GM13977 (cell line): ENCODE measurements around the gene SEZ6.

Experiments
- DNase-seq: peaks from one replicate; pipeline ENCODE4 v3.0.0; 2012; ENCODE audit warnings: low spot score
- CTCF ChIP-seq: IDR thresholded peaks from 2 replicates; pipeline ENCODE4 v1.5.1; 2012; ENCODE audit warnings: mild to moderate bottlenecking, control low read depth; ENCODE audit not compliant: insufficient read depth; ENCODE audit errors: extremely low read depth, missing control alignments
- in situ Hi-C: fragments of 300-500 bp; cut with MboI; formaldehyde crosslinking; loops from one replicate; pipeline ENCODE4 v1.12.0; 2022; ENCODE audit warnings: low sequenced_read_pairs, low pct_unique_long_range_greater_than_20kb, mixed read lengths, inconsistent platforms; ENCODE audit not compliant: unreplicated experiment

SEZ6 gene

GRCh38 chr17:29005936-29006511 is at the start of gene SEZ6:
TSS of gene SEZ6 (minus strand) at chr17:29006033. CDS start at chr17:29005869, 164 bp downstream.
- in situ Hi-C loops, result no loop called here
- no peak for TF ChIP-seq CTCF
- peak; percentile 90 for DNase-seq

- in situ Hi-C loops, result no loop called here
- DNase-seq, result no peak
- TF ChIP-seq CTCF, result no peak
These were observed 49.0 kb upstream of the SEZ6 start for GRCh38 chr17:29054835-29055234.

- in situ Hi-C loops, result no loop called here
- no peak for TF ChIP-seq CTCF
- no peak for DNase-seq
These were observed 45.9 kb upstream of the SEZ6 start for GRCh38 chr17:29051731-29052130.

- TF ChIP-seq CTCF, result no peak
- in situ Hi-C loops, result no loop called here
- DNase-seq, result no peak
These were observed 45.4 kb upstream of the SEZ6 start for GRCh38 chr17:29051194-29051593.

- no peak for DNase-seq
- no peak for TF ChIP-seq CTCF
- in situ Hi-C loops, result no loop called here
These were observed 44.3 kb upstream of the SEZ6 start for GRCh38 chr17:29050176-29050575.

- in situ Hi-C loops, result no loop called here
- no peak for DNase-seq
- no peak for TF ChIP-seq CTCF
These were observed 43.8 kb upstream of the SEZ6 start for GRCh38 chr17:29049541-29050145.
